Naive thymus-derived CD4-positive, alpha-beta T cell (primary cell): ENCODE measurements around the gene TMOD3. TPM values are rescaled to one million over a fixed set of nuclear protein-coding genes. Genes with fewer than 3 reads are reported as not detected.

Experiments
- ATAC-seq: fragments of 150-1000 bp; cut with Tn5 transposase; 2 replicates; pipeline ENCODE4 v1.10.0; 2021; ENCODE audit warnings: mild to moderate bottlenecking, moderate library complexity
- CTCF ChIA-PET: fragments of 350-600 bp; sonication (Branson Sonifier 250); formaldehyde crosslinking; loops from one replicate; lab custom pipeline; 2021; ENCODE audit warnings: antibody characterized with exemption; lab: Charles Lee
- POLR2A ChIA-PET: fragments of 350-600 bp; sonication (Branson Sonifier 250); formaldehyde crosslinking; loops from one replicate; lab custom pipeline; 2021; ENCODE audit warnings: antibody characterized with exemption, inconsistent platforms; lab: Charles Lee
- DNase-seq, 9 donors: peaks; one replicate each; pipeline versions ENCODE4 v3.0.0 to v3.0.0-alpha.2; 2020 to 2022; ENCODE audit warnings: mixed read lengths in 1 of 9
- H3K27ac ChIP-seq: one replicate; pipeline ENCODE4 v1.7.0; 2013; ENCODE audit warnings: mild to moderate bottlenecking, low read depth, low read length, moderate library complexity
- H3K27me3 ChIP-seq, 2 donors: one replicate each; pipeline ENCODE4 v1.7.0; 2013; ENCODE audit warnings: low read length in 2 of 2, mild to moderate bottlenecking in 2 of 2, moderate library complexity in 2 of 2; ENCODE audit not compliant: control insufficient read depth in 2 of 2, insufficient read depth in 2 of 2
- H3K36me3 ChIP-seq, 3 experiments: 1 replicate in 2 of 3; 2 replicates in 1 of 3; pipeline ENCODE4 v1.7.0; 2013; ENCODE audit warnings: low read length in 3 of 3, mild to moderate bottlenecking in 3 of 3, moderate library complexity in 1 of 3; ENCODE audit not compliant: insufficient read depth in 3 of 3, control insufficient read depth in 2 of 3
- H3K4me1 ChIP-seq, 2 donors: one replicate each; pipeline ENCODE4 v1.7.0; 2013; ENCODE audit warnings: low read length in 2 of 2, mild to moderate bottlenecking in 2 of 2, moderate library complexity in 1 of 2; ENCODE audit not compliant: control insufficient read depth in 2 of 2, insufficient read depth in 2 of 2
- H3K4me3 ChIP-seq: 2 replicates; pipeline ENCODE4 v1.7.0; 2013; ENCODE audit warnings: mild to moderate bottlenecking, low read length
- H3K9me3 ChIP-seq, 3 experiments: 1 replicate in 2 of 3; 2 replicates in 1 of 3; pipeline ENCODE4 v1.7.0; 2013; ENCODE audit warnings: low read length in 3 of 3; ENCODE audit not compliant: control insufficient read depth in 2 of 3
- H3K27ac Mint-ChIP-seq, 9 donors: one replicate each; pipeline ENCODE4 v1.8.0; 2020 to 2022; ENCODE audit warnings: mixed read lengths in 9 of 9, mild to moderate bottlenecking in 8 of 9, moderate library complexity in 5 of 9, inconsistent platforms in 2 of 9
- H3K27me3 Mint-ChIP-seq, 5 donors: one replicate each; pipeline ENCODE4 v1.8.0; 2021 to 2022; ENCODE audit warnings: mixed read lengths in 5 of 5, mild to moderate bottlenecking in 1 of 5
- H3K36me3 Mint-ChIP-seq, 5 donors: one replicate each; pipeline ENCODE4 v1.8.0; 2020 to 2022; ENCODE audit warnings: mixed read lengths in 5 of 5, mild to moderate bottlenecking in 3 of 5, inconsistent platforms in 1 of 5
- H3K4me1 Mint-ChIP-seq, 7 donors: one replicate each; pipeline ENCODE4 v1.8.0; 2020 to 2022; ENCODE audit warnings: mixed read lengths in 7 of 7, mild to moderate bottlenecking in 3 of 7, inconsistent platforms in 1 of 7
- H3K4me3 Mint-ChIP-seq, 10 donors: one replicate each; pipeline ENCODE4 v1.8.0; 2020 to 2022; ENCODE audit warnings: mild to moderate bottlenecking in 10 of 10, mixed read lengths in 10 of 10, moderate library complexity in 6 of 10, inconsistent platforms in 2 of 10
- H3K9me3 Mint-ChIP-seq, 11 donors: one replicate each; pipeline ENCODE4 v1.8.0; 2020 to 2022; ENCODE audit warnings: mixed read lengths in 11 of 11, mild to moderate bottlenecking in 4 of 11, inconsistent platforms in 1 of 11, moderate library complexity in 1 of 11
- intact Hi-C, 2 donors: fragments of 100-400 bp; cut with micrococcal nuclease; formaldehyde crosslinking; loops; one replicate each; pipeline ENCODE4 v1.15.1; 2023
- polyA plus RNA-seq, 2 donors: library from polyadenylated mRNA; unstranded; fragments of 300-500 nt; fragmentation: Illumina TruSeq; gene quantifications; one replicate each; pipeline ENCODE4 v1.2.3, GENCODE V29; 2021
- total RNA-seq, 6 experiments: library from RNA in 5 of 6; stranded (reverse) in 5 of 6; gene quantifications; 1 replicate in 5 of 6; 2 replicates in 1 of 6; pipeline ENCODE4 v1.2.3 and lab custom pipeline; 2021 to 2026

TMOD3 gene
- total and polyA plus RNA-seq, 7 experiments from 2014 or later, result 25.5 to 75.9 (median 49.1) TPM

DNA sequence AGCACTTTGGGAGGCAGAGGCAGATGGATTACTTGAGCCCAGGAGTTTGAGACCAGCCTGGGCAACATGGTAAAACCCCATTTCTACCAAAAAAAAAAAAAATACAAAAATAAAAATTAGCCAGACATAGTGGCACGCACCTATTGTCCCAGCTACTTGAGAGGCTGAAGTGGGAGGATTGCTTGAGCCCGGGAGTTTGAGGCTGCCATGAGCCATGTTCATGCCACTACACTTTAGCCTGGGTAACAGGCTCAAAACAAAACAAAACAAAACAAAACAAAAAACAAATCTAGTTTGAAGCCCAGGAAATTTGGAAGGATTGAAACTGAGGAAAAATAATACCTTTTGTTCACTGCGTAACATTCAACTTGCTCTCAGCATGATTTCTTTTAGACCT is 16.6 kb downstream of the TMOD3 start:
- peak overlapping the region in 8 of 10 donors; percentile 5 to 68 (median 48) for H3K4me3 Mint-ChIP-seq
- peaks cover 0 to 13% (median 3%) of the 10 kb centered on the region in 5 donors for H3K36me3 Mint-ChIP-seq
- ATAC-seq (no peak), DNase-seq (no peak)
- intact Hi-C loops, result no loop called here
- H3K4me3 ChIP-seq, result no peak overlapping the region
- H3K36me3 ChIP-seq, result no peaks in the 10 kb centered on the region
- POLR2A ChIA-PET, result interaction anchor here (1.8 kb wide), 1 partner anchor 16 kb away, joined by 7 read pairs; the partner anchor contains the start of gene TMOD3
- H3K27me3 Mint-ChIP-seq, result no peaks in the 10 kb centered on the region
- no peaks in the 10 kb centered on the region for H3K9me3 ChIP-seq
- peaks cover 55 to 98% (median 83%) of the 10 kb centered on the region in 7 donors for H3K4me1 Mint-ChIP-seq
- H3K9me3 Mint-ChIP-seq, result no peaks in the 10 kb centered on the region
- CTCF ChIA-PET, result interaction anchor here (0.7 to 1.1 kb wide), 2 partner anchors 42 to 317 kb away, joined by 3 to 4 read pairs; no protein-coding TSS in a partner anchor
- no peaks in the 10 kb centered on the region for H3K27me3 ChIP-seq
- no peak overlapping the region for H3K27ac ChIP-seq
- peaks cover 21 to 43% of the 10 kb centered on the region in 2 donors for H3K4me1 ChIP-seq
- peak overlapping the region in 2 of 9 donors; percentile 15 to 50 for H3K27ac Mint-ChIP-seq

DNA sequence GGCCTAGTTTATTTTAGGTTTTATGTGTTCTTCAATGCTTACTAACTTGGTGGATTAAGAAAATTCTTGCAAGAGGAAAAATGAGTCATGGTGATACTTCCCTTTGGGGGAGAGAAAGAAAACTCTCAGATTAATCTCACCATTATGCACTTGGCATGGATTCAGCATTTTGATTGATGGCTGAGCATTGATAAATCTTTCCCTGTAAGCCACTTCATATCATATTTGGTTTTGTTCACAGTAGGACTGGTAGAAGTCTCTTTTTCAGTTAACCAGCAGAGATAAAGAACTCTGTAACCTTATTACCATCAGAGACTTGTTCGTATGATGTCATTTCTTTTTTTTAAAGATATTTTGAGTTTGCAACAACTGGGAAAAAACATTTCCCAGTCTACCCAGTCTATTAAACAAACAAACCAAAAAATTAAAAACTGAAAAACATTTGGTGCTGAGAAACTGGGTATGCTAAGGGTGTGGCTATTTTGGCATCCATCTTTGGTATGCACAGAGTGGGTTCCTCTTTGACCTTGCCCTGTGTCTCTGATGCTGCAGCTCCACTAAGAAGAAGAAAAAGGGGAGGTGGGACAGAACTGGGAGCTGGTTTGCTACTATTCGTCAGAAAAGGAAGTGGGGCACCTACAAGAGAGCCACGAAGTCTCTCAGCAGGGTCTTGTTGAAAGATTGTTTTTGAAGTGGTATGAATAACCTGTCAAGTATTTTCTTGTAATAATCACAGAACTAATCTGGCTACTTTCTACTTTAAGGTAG is 17.2 kb downstream of the TMOD3 start:
- ATAC-seq (peak; percentile 55), DNase-seq (no peak)
- ChIA-PET POLR2A (interaction anchor here (1.2 to 1.5 kb wide), 2 partner anchors 8 to 20 kb away, joined by 3 to 6 read pairs; no protein-coding TSS in a partner anchor), CTCF (no interaction called here)
- Mint-ChIP-seq H3K4me1 (peaks cover 52 to 98% (median 81%) of the 10 kb centered on the region in 7 donors), H3K36me3 (peaks cover 0 to 13% (median 3%) of the 10 kb centered on the region in 5 donors), H3K9me3 (no peaks in the 10 kb centered on the region), H3K27me3 (no peaks in the 10 kb centered on the region), H3K4me3 (peak overlapping the region in 9 of 10 donors; percentile 13 to 68 (median 44)), H3K27ac (peak overlapping the region in 5 of 9 donors; percentile 15 to 50 (median 26))
- no peak overlapping the region for H3K27ac ChIP-seq
- H3K36me3 ChIP-seq, result no peaks in the 10 kb centered on the region
- H3K9me3 ChIP-seq, result no peaks in the 10 kb centered on the region
- intact Hi-C loops, result no loop called here
- H3K27me3 ChIP-seq, result no peaks in the 10 kb centered on the region
- H3K4me3 ChIP-seq, result no peak overlapping the region
- peaks cover 18 to 41% of the 10 kb centered on the region in 2 donors for H3K4me1 ChIP-seq

GRCh38 chr15:51848811-51849210 is 19.4 kb downstream of the TMOD3 start:
- H3K27me3 ChIP-seq, result no peaks in the 10 kb centered on the region
- H3K27me3 Mint-ChIP-seq, result no peaks in the 10 kb centered on the region
- no peaks in the 10 kb centered on the region for H3K9me3 Mint-ChIP-seq
- H3K27ac ChIP-seq, result no peak overlapping the region
- ATAC-seq, result no peak
- no peak for DNase-seq
- peaks cover 16 to 28% of the 10 kb centered on the region in 2 donors for H3K4me1 ChIP-seq
- POLR2A ChIA-PET, result no interaction called here
- no peak overlapping the region for H3K4me3 ChIP-seq
- peaks cover 42 to 97% (median 82%) of the 10 kb centered on the region in 7 donors for H3K4me1 Mint-ChIP-seq
- peak overlapping the region in 3 of 9 donors; percentile 14 to 86 (median 64) for H3K27ac Mint-ChIP-seq
- no peaks in the 10 kb centered on the region for H3K36me3 ChIP-seq
- intact Hi-C loops, result no loop called here
- CTCF ChIA-PET, result no interaction called here
- H3K36me3 Mint-ChIP-seq, result peaks cover 0 to 13% (median 3%) of the 10 kb centered on the region in 5 donors
- peak overlapping the region in 2 of 10 donors; percentile 10 to 20 for H3K4me3 Mint-ChIP-seq
- no peaks in the 10 kb centered on the region for H3K9me3 ChIP-seq

DNA sequence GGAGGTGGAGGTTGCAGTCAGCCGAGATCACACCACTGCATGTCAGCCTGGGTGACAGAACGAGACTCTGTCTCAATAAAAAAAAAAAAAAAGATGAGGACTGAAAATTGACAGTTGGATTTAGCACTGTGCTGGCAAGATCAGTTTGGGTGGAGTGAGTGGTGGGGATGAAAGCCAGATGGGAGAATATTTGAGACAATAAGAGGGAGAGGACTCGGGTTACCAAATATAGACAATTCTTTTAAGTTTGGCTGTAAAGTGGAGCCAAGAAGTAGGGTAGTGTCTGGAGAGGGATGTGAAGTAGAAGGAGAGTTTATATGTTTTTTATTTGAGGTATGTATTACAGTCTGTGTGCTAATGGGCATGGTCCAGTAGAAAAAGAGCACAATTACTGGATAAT is 20.4 kb downstream of the TMOD3 start:
- H3K9me3 Mint-ChIP-seq, result no peaks in the 10 kb centered on the region
- no peak for DNase-seq
- peaks cover 39 to 99% (median 85%) of the 10 kb centered on the region in 7 donors for H3K4me1 Mint-ChIP-seq
- no peaks in the 10 kb centered on the region for H3K9me3 ChIP-seq
- peaks cover 0 to 13% (median 3%) of the 10 kb centered on the region in 5 donors for H3K36me3 Mint-ChIP-seq
- H3K4me3 Mint-ChIP-seq, result no peak overlapping the region
- H3K4me1 ChIP-seq, result peaks cover 14 to 24% of the 10 kb centered on the region in 2 donors
- intact Hi-C loops, result no loop called here
- no peak overlapping the region for H3K27ac ChIP-seq
- ChIA-PET CTCF (no interaction called here), POLR2A (no interaction called here)
- no peak for ATAC-seq
- H3K27me3 ChIP-seq, result no peaks in the 10 kb centered on the region
- H3K36me3 ChIP-seq, result no peaks in the 10 kb centered on the region
- H3K4me3 ChIP-seq, result no peak overlapping the region
- peak overlapping the region in 4 of 9 donors; percentile 12 to 56 (median 34) for H3K27ac Mint-ChIP-seq
- no peaks in the 10 kb centered on the region for H3K27me3 Mint-ChIP-seq

GRCh38 chr15:51853998-51854397 is 24.5 kb downstream of the TMOD3 start:
- Mint-ChIP-seq H3K27ac (peak overlapping the region in 3 of 9 donors; percentile 38 to 68 (median 40)), H3K36me3 (peaks cover under 1 to 11% (median 11%) of the 10 kb centered on the region in 5 donors), H3K27me3 (no peaks in the 10 kb centered on the region), H3K4me1 (peaks cover 35 to 90% (median 77%) of the 10 kb centered on the region in 7 donors), H3K9me3 (peaks cover 0 to under 1% (median 0%) of the 10 kb centered on the region in 11 donors), H3K4me3 (no peak overlapping the region)
- DNase-seq, result no peak
- Histone ChIP-seq H3K9me3 (no peaks in the 10 kb centered on the region), H3K27ac (no peak overlapping the region), H3K36me3 (no peaks in the 10 kb centered on the region), H3K27me3 (no peaks in the 10 kb centered on the region), H3K4me3 (no peak overlapping the region), H3K4me1 (peaks cover 3 to 8% of the 10 kb centered on the region in 2 donors)
- ATAC-seq, result no peak
- POLR2A ChIA-PET, result no interaction called here
- CTCF ChIA-PET, result interaction anchor here (0.6 to 1.0 kb wide), 3 partner anchors 15 to 231 kb away, joined by 3 read pairs; partner anchors contain the start of gene DMXL2
- intact Hi-C loops, result no loop called here

GRCh38 chr15:51855612-51856011 is 26.2 kb downstream of the TMOD3 start:
- ChIA-PET POLR2A (no interaction called here), CTCF (no interaction called here)
- intact Hi-C loops, result no loop called here
- no peak overlapping the region for H3K4me3 ChIP-seq
- H3K27me3 ChIP-seq, result no peaks in the 10 kb centered on the region
- no peak overlapping the region for H3K27ac ChIP-seq
- peak overlapping the region in 4 of 9 donors; percentile 5 to 45 (median 24) for H3K27ac Mint-ChIP-seq
- H3K4me1 ChIP-seq, result peaks cover 0 to 5% of the 10 kb centered on the region in 2 donors
- peak overlapping the region in 2 of 10 donors; percentile 6 to 15 for H3K4me3 Mint-ChIP-seq
- peaks cover 4 to 23% (median 11%) of the 10 kb centered on the region in 5 donors for H3K36me3 Mint-ChIP-seq
- peaks cover 0 to 4% (median 0%) of the 10 kb centered on the region in 11 donors for H3K9me3 Mint-ChIP-seq
- ATAC-seq (no peak), DNase-seq (no peak)
- H3K36me3 ChIP-seq, result no peaks in the 10 kb centered on the region
- H3K27me3 Mint-ChIP-seq, result no peaks in the 10 kb centered on the region
- H3K4me1 Mint-ChIP-seq, result peaks cover 36 to 90% (median 76%) of the 10 kb centered on the region in 7 donors
- no peaks in the 10 kb centered on the region for H3K9me3 ChIP-seq
